ENCODE data around the gene DCLK3. TPM values are rescaled to one million over a fixed set of nuclear protein-coding genes. Genes with fewer than 3 reads are reported as not detected.

DCLK3 gene
- total RNA-seq, 1 donor from 2014 or later = 0.12 TPM

- intact Hi-C loops (cut with DNase I) = no loop called here
- H3K4me3 ChIP-seq = no peak overlapping the region
- no peaks in the 10 kb centered on the region for H3K36me3 ChIP-seq
- H3K27me3 ChIP-seq (ENCODE audit: low read depth) = no peaks in the 10 kb centered on the region
- DNase-seq (no peak), ATAC-seq (no peak)
- TF ChIP-seq CTCF (IDR thresholded peaks at IDR 0.05) = no peak
- no peaks in the 10 kb centered on the region for H3K9me3 ChIP-seq
- no peaks in the 10 kb centered on the region for H3K4me1 ChIP-seq
- no peak overlapping the region for H3K27ac ChIP-seq
Measured at GRCh38 chr3:36744763-36745162, 19.6 kb downstream of the DCLK3 start.

GRCh38 chr3:36743826-36744225 lies 20.5 kb downstream of the DCLK3 start:
- H3K36me3 ChIP-seq = no peaks in the 10 kb centered on the region
- intact Hi-C loops (cut with DNase I) = no loop called here
- ATAC-seq (no peak), DNase-seq (no peak)
- no peak overlapping the region for H3K4me3 ChIP-seq
- no peaks in the 10 kb centered on the region for H3K4me1 ChIP-seq
- H3K27me3 ChIP-seq (ENCODE audit: low read depth) = no peaks in the 10 kb centered on the region
- TF ChIP-seq CTCF (IDR thresholded peaks at IDR 0.05) = no peak
- no peaks in the 10 kb centered on the region for H3K9me3 ChIP-seq
- no peak overlapping the region for H3K27ac ChIP-seq

GRCh38 chr3:36741285-36741684 lies 23.1 kb downstream of the DCLK3 start:
- H3K27ac ChIP-seq = no peak overlapping the region
- no peaks in the 10 kb centered on the region for H3K36me3 ChIP-seq
- ATAC-seq (no peak), DNase-seq (no peak)
- TF ChIP-seq CTCF (IDR thresholded peaks at IDR 0.05) = peak; percentile 7
- no peak overlapping the region for H3K4me3 ChIP-seq
- H3K27me3 ChIP-seq (ENCODE audit: low read depth) = no peaks in the 10 kb centered on the region
- no peaks in the 10 kb centered on the region for H3K9me3 ChIP-seq
- no peaks in the 10 kb centered on the region for H3K4me1 ChIP-seq
- intact Hi-C loops (cut with DNase I) = no loop called here

- intact Hi-C loops (cut with DNase I) = no loop called here
- Histone ChIP-seq H3K36me3 (no peaks in the 10 kb centered on the region), H3K4me3 (no peak overlapping the region), H3K9me3 (no peaks in the 10 kb centered on the region), H3K27me3 (ENCODE audit: low read depth) (no peaks in the 10 kb centered on the region), H3K4me1 (no peaks in the 10 kb centered on the region), H3K27ac (no peak overlapping the region)
- ATAC-seq (no peak), DNase-seq (no peak)
- no peak for TF ChIP-seq CTCF (IDR thresholded peaks at IDR 0.05)
Measured at GRCh38 chr3:36740787-36741186, 23.6 kb downstream of the DCLK3 start.

- TF ChIP-seq CTCF (IDR thresholded peaks at IDR 0.05) = no peak
- Histone ChIP-seq H3K27me3 (ENCODE audit: low read depth) (no peaks in the 10 kb centered on the region), H3K9me3 (no peaks in the 10 kb centered on the region), H3K4me1 (no peaks in the 10 kb centered on the region), H3K27ac (no peak overlapping the region), H3K4me3 (no peak overlapping the region), H3K36me3 (no peaks in the 10 kb centered on the region)
- ATAC-seq (no peak), DNase-seq (no peak)
- intact Hi-C loops (cut with DNase I) = loop anchor here (10.0 kb wide), 1 partner anchor 126 kb away; no protein-coding TSS in a partner anchor
Measured at GRCh38 chr3:36738702-36739101, 25.7 kb downstream of the DCLK3 start.

- Histone ChIP-seq H3K4me3 (no peak overlapping the region), H3K9me3 (no peaks in the 10 kb centered on the region), H3K36me3 (no peaks in the 10 kb centered on the region), H3K27me3 (ENCODE audit: low read depth) (no peaks in the 10 kb centered on the region), H3K27ac (no peak overlapping the region), H3K4me1 (no peaks in the 10 kb centered on the region)
- no peak for TF ChIP-seq CTCF (IDR thresholded peaks at IDR 0.05)
- DNase-seq (no peak), ATAC-seq (no peak)
- intact Hi-C loops (cut with DNase I) = loop anchor here (10.0 kb wide), 1 partner anchor 128 kb away; no protein-coding TSS in a partner anchor
Measured at GRCh38 chr3:36736301-36736700, 28.1 kb downstream of the DCLK3 start.
